ENCODE measurements around the gene AP4B1.

Gene AP4B1

DNA sequence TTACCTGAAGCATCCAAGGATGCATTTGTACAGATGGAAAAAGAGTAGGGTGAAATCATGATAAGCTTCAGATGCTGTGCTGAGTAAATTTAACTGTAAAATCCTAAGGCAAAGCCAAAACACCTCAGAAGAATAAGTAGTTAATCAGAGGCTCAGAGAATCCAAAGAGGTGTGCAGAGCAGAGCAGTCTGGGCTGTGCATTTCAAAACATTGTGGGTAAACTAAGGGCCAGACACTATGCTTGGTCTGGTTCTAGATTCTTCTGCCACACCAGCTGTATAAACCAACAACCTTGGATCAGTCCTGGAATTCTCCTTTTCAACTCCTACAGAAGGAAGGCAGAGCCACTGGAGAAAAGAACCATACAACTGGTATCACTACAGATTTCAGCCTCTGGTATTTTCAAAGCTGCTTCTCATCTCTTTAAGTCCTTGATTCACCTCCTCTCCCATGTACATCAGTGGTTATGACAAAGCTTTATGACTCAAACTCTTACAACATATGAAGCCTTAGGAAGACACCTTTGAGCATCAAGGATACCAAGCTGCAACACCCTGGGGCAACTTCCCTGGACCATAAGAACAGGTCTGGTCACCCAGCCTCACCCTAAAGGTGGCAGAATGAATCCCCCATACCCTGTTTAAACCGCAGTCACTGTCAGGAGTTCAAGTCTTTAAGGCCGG is 12.9 kb upstream of the AP4B1 start:
- peak; percentile 33 for DNase-seq (ENCODE audit: low read depth)

DNA sequence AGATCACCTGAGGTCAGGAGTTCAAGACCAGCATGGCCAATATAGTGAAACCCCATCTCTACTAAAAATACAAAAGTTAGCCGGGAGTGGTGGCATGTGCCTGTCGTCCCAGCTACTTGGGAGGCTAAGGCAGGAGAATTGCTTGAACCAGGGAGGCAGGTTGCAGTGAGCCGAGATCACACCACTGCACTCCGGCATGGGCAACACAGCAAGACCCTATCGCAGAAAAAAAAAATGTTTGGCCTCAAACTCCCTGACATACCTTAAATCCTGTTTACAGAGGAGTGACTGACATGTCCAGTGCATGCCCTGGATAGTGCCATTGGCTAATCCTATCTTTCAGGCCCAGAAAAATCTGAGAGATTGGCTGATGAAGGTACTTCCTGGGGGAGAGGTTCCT is 12.4 kb upstream of the AP4B1 start:
- DNase-seq (ENCODE audit: low read depth): no peak
- TF ChIP-seq, protein P1, sequence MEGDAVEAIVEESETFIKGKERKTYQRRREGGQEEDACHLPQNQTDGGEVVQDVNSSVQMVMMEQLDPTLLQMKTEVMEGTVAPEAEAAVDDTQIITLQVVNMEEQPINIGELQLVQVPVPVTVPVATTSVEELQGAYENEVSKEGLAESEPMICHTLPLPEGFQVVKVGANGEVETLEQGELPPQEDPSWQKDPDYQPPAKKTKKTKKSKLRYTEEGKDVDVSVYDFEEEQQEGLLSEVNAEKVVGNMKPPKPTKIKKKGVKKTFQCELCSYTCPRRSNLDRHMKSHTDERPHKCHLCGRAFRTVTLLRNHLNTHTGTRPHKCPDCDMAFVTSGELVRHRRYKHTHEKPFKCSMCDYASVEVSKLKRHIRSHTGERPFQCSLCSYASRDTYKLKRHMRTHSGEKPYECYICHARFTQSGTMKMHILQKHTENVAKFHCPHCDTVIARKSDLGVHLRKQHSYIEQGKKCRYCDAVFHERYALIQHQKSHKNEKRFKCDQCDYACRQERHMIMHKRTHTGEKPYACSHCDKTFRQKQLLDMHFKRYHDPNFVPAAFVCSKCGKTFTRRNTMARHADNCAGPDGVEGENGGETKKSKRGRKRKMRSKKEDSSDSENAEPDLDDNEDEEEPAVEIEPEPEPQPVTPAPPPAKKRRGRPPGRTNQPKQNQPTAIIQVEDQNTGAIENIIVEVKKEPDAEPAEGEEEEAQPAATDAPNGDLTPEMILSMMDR (conservative IDR thresholded peaks at IDR 0.05; ENCODE audit: low read length): no peak
- H3K4me3 ChIP-seq (ENCODE audit: low read length): no peak overlapping the region

More for the DNA sequence above, 12.9 kb upstream of the AP4B1 start:
- H3K4me3 ChIP-seq (ENCODE audit: low read length): no peak overlapping the region
- TF ChIP-seq, protein P1 (conservative IDR thresholded peaks at IDR 0.05; ENCODE audit: low read length): no peak

DNA sequence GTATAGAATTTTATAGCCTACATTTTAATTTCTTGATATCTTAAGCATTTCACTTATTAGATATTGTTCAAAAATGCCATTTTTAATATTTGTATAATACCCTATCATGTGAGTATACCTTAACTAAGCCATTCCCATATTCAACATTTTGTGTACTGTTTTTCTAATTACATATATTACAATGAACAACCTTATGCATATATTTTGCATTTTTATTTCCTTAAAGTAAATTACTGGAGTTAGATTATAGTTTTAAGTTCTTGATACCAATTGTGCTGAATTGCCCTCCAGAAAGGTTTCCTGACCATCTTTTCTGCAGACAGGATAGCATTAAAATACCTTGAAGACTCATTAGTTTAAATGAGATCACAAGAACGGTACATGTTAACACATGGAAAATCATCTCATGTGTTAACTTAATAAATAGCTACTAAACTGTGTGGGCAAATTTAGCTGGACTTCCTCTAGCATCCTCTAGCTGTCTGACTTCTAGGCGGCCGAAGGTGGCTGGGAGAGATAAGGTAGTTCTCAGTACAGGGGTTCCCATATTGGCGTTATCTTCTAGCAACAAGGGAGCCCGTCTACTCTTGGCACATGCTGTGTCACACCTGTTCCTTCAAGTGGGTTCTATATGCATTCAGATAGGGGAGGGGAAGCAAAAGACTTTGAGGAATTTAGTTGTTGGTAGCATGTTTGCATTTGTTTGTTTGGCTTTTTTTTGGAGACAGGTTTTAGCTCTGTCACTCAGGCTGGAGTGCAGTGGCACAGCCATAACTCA is 9.5 kb upstream of the AP4B1 start:
- TF ChIP-seq, protein P1 (conservative IDR thresholded peaks at IDR 0.05; ENCODE audit: low read length): no peak
- no peak for DNase-seq (ENCODE audit: low read depth)
- no peak overlapping the region for H3K4me3 ChIP-seq (ENCODE audit: low read length)

DNA sequence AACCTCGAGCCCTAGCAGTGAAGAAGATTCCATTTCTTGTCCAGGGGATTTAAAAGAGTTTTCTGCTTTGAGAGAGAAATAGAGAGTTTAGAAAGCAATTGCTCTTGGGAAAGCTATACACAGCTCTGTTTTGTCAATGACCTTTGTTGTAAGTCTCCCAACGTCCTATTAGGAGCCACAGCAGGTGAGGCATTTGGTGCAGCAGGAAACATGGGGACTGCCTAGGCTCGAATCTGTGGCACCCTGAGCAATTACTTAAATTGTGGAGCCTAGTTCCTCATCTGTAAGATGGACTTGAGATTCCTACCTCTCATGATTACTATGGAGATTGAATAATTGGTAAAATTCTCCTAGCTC is 8.7 kb upstream of the AP4B1 start:
- no peak overlapping the region for H3K4me3 ChIP-seq (ENCODE audit: low read length)
- TF ChIP-seq, protein P1 (conservative IDR thresholded peaks at IDR 0.05; ENCODE audit: low read length): no peak
- DNase-seq (ENCODE audit: low read depth): no peak

GRCh38 chr1:113912594-113913311 is 8.2 kb upstream of the AP4B1 start:
- peak; percentile 93 for DNase-seq (ENCODE audit: low read depth)
- H3K4me3 ChIP-seq (ENCODE audit: low read length): no peak overlapping the region
- TF ChIP-seq, protein P1 (conservative IDR thresholded peaks at IDR 0.05; ENCODE audit: low read length): no peak

GRCh38 chr1:113905435-113905861 is 849 bp upstream of the AP4B1 start:
- no peak for DNase-seq (ENCODE audit: low read depth)
- TF ChIP-seq, protein P1 (conservative IDR thresholded peaks at IDR 0.05; ENCODE audit: low read length): no peak
- H3K4me3 ChIP-seq (ENCODE audit: low read length): peak overlapping the region; percentile 93
